CMK (cell line): Measurements from ENCODE around the gene PNKP.

Experiments used
- DNase-seq: peaks from one replicate; pipeline ENCODE4 v3.0.0-alpha.2; 2010; ENCODE audit warnings: low read depth

The PNKP gene

DNA sequence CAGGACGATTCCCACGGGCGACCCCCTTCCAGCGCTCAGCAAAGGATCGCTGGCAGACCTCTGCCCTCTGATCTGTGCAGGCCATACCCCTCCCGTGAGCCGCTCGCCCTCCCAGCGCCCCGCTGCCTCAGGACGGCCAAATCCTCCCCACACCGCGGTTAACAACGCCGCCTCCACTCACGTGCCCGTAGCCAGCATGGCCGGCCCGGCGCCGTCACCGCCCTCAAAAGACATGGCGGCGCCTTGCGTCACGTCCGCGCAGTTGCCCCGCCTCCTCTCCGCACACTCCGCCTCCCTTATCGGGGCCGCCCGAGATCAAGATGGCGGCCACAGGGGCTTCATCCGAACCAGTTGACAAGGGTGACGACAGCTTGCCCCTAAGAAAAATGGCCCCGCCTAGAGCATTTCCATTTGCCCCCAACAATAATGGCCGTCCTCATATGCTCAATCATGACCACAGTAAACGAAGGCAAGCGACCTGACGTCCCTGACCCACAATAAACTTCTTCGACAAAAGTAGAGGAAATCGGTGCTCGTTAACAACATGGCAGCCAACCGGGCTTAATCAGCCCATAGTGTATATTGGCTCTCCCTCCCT, 9.1 kb upstream of the PNKP start:
- peak; percentile 99 for DNase-seq

DNA sequence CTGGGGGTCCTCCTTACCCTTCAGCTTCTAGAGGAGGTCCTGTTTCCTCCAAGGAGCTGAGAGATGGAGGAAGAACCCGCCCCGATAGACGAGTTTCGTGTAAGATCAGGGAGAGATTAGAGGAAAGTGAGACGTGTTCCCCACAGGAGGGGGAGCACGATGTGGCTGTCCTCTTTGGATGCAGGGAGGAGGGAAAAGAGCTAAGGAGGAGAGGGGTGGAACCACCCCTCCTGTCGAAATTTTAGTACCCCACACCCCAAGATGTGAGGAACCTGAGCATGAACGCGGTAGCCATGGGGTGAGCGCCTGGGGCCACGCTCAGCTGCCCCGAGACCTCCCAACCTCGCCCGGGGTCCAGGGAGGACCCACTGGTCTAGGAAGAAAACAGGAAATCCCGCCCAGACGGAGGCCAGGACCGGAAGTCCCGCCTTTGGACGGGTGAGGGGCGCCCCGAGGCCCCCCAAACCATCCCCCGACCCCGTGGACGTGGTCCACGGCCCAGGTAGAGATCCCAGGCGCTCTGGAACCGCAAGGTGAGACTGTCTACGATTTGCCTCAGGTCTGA, 8.6 kb upstream of the PNKP start:
- DNase-seq, result peak; percentile 58

GRCh38 chr19:49875177-49875576, 7.8 kb upstream of the PNKP start:
- DNase-seq, result no peak

DNA sequence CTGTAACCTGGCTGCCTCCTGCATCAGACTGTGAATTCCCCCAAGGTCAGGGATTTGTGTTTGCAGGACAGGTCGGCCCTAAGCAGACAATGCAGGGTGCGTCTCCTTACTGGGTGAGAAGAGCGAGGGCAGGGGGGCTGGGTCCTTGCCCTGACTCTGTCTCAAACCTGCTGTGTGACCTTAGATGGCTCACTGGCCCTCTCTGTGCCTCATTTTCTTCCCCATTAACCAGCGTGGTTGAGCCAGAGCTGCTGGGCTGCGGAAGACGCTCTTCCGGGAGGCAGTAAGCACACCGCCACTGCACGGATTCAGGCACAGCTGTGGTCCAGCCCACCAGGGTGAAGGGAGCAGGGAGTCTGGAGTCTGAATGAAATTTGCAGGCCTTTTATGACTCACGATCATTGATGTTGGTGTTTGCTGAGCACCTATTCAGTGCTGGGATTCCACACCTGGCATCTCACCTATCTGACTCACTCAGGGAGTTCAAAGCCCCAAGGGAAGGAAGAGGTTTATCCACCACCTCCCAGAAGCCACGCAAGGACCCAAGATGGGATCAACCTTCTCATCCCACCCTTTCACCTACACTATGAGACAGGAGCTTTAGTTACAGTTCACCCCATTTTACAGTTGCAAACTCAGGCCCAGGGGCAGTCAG, 7.3 kb upstream of the PNKP start:
- DNase-seq, result no peak

DNA sequence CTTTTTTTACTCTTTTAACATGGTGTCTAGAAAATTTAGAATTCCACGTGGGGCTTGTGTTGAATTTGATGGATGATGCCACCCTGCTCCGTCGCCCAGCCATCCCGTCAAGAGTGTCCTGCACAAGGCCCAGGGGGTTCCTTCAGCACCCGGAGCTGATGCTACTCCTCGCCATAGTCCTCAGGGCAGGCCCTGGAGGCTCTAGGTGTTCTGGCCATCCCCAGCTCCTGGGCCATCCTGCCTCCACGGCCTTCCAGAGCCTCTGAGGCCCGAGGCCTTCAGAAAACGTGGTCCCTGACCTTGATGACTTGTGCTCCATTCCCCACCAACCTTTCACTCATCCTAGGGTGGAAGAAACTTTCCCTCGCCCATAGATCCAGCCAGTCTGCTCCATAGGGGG, 6.5 kb upstream of the PNKP start:
- DNase-seq, result no peak

DNA sequence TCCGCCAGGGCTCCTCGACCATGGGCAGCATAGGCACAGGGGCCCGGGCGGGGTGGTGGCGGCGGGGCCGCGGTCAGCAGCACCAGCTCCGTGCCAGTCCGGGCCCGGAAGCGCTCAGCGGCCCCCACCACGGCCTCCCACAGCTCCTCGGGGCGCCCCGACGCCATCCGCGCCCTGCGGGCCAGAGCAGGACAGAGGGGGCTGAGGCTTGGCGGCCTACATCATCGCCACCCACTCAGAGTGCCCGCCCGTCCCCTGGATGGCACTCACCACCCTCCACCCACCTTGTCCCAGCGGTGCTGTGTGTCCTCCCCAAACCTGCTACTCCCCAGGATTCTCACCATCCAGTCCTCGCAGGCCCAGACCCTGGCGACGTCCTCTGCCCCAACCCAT, 5.7 kb upstream of the PNKP start:
- DNase-seq, result no peak

DNA sequence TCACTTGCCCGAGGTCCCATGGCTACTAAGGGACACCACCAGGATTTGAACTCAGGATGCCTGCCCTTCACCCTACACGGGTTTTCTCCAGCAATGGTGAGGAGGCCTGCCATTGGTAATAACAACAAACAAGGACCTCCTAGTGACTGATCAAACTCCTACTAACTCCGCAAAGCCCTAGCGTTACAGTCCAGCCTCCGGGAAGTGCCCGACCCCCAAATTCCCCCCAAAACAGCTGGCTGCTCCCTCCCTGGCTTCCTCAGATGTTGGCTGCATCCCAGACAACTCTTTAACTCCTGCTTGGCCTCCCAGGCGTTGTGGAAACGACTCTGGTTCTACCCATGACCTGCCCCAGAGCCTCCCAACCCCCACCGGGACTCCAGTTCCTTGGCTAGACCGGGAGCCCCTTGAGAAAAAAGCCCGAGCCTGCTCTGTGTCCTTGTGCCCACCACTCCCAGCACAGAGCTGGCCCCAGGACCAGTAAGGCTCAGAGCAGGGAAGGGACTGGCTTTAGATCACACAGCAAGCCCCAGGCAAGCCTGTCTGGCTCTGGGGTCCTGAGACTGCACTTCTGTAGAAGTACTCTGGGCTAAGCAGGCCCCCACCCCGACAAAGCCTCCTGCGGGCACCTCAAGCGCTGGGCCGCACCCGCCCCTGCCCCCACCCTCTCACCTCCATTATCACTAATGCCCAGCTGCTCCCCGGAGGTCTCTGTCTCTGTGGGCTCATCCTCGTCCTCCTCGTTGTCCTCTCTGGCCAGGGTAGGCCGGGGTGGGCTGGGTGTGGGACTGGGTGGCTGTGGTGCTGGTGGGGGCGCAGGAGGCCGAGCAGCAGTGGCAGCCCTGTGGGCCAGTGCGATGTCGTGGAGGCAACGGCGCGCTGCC, 5.1 kb upstream of the PNKP start:
- no peak for DNase-seq

DNA sequence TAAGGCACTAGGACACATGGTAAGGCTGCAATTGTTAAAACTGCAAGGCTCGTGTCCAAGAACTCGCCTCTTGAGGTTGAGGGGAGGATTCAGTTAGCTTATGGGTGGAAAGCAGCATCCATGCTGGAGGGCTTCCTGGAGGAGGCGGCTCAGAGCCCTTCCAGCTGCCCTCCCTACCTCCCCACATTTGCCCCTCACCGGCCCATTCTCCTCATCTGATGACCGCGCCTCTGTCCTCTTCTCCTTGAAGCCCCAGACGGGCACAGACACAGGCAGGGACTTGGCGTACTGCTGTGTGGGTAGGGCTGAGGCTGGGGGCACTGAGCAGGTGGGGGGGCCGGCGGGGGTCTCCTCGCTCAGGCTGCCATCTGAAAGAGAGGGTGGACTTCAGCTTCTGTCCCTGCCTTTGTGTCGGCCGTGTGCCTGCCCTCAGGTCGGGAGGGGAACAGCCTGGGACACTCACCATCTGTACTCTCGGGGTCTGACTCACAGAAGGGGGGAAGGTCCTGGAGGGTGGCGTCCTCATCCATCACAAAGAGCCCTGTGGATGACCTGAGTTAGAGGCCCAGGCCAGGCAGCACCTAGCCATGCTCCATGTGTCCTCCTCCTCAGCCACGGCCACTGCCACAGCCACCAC, 4.1 kb upstream of the PNKP start:
- no peak for DNase-seq

GRCh38 chr19:49870309-49870901, 3.0 kb upstream of the PNKP start:
- no peak for DNase-seq

DNA sequence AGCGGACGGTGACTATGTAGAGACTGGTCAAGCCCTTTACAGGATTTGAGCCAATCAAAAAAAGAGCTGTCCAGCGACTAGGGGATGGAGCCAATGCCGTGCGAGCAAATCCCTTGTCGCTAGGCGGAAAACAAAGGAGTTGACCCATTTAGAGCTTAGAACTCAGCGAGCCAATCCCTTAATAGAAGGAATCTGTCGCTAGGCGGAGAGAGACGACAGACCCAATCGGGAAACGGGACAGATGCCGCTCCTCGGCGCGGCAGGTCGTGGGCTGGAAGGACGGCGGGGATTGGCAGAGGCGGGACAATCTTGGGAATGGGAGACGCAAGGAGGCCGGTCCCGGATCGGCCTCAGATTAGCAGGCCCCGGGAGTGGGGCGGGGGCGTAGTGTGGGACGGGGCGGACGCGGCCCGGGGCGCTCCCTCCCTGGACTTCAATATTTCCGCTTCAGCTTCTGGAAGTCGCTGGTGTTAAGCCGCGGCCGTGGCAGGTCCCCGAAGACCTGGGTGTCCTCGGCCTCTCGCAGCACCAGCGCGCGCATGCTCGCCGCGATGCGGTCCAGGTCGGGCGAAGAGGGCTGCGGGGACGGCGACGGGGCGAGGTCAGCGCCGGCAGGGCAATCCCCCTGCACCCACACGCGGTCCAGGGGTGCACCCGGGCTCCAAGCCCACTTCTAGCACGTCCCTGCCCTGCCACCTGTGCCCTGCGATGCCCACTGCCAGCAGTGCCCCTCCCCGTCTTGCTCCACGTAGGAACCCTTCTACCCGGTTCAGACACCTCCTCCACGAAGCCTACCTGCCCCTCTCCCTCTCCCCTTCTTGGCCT, 2.3 kb upstream of the PNKP start:
- DNase-seq, result peak; percentile 100

GRCh38 chr19:49869009-49869483, 1.7 kb upstream of the PNKP start:
- DNase-seq, result no peak

DNA sequence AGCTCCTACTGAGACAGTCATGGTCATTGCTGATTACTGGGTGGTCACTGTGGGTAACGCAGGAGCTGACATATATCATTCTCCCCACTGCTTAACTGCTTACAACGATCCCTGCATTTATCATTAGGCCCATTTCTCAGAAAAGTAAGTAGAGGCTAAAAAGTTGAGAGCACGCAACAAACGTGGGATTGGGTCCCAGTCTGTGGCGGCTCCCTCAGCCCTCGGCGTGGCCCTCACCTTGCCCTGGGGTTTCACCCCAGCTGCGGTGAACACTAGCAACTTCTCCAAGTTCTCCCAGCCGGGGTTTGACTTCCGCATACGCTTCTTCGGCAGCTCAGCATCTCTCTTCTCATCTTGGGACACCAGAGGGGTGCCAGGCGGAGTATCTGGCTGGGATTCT, 2.5 kb downstream of the PNKP start:
- no peak for DNase-seq

GRCh38 chr19:49863935-49864320, 3.4 kb downstream of the PNKP start:
- no peak for DNase-seq

DNA sequence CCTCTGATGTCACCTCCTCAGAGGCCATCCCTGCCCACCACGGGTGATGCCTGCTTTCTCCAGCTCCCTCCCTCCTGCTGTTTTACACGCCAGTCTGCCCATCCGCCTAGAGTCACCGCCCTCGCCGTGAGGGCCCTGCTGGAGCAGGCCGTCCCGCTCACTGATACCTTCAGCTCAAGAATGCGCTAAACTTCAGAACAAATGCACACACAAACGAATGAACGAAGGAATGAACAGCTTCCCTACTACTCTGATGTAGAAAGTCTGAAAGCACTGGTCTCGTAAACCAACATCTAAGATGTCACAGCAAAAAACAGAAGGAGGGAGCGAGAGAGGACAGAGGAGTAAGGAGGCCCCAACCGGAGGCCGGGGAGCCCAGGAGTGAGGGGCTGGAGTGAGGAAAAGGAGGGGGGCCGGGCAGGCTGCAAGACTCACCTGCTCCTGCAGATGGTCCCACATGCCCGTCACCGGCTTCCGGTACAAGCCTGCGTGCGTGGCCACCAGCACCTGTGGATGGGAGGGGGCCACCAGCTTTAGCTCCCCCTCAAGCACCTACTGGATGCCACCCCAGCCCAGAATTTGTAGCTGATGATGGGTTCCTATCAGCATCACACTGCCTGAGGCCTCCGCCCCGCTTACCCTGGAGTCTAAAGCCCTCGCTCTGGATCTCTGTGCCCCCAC, 4.0 kb downstream of the PNKP start:
- no peak for DNase-seq

DNA sequence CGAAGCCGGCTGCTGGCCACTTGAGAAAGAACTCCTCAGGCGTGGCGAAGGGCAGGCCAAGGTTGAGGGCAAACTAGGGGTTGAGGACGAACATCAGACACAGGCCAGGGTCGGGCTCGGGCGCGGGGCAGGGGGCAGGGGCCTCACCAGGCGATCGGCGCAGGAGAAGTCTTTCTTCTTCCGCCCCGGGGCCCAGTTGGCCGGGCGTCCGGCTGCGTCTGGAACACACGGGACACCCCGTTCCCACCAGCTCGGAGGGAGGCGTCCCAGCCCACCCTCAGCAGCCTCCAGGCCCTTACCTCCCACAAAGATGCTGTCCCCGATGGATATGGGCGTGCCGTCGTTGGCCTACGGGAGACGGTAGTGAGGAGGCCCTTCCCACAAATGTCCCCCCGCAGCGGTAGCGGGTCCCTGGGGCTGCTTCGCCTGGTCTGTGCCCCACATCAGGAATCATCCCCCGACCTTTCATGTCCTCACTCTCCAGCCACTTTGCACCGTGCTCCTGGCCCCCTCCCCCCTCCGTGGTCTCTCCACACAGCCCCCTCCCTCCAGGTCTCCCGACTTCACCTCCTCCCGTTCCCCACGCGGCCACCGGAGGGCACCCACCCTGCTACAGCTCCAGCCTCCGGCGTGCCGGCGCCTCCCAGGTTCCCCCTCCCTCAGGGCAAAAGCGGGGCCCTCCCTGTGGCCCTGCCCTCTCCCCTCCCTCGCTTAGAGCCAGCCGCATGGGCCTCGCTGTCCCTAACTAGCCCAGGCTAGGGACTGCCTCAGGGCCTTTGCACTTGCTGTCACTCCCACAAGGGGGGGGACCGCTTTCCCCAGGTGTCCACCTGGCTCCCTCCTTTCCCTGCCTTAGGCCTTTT, 4.8 kb downstream of the PNKP start:
- DNase-seq, result no peak

GRCh38 chr19:49861541-49862378, 5.6 kb downstream of the PNKP start:
- DNase-seq, result no peak

GRCh38 chr19:49861107-49861506, 6.3 kb downstream of the PNKP start:
- DNase-seq, result no peak

GRCh38 chr19:49860336-49861102, 6.9 kb downstream of the PNKP start:
- no peak for DNase-seq
